Stimulated activated CD8-positive, alpha-beta memory T cell treated with anti-CD3 and anti-CD28 coated beads, Interleukin-15, amount 100 ng/mL, for 24 hours (primary cell): Measurements from ENCODE around the gene CC2D1A.

Source experiments
- DNase-seq: peaks from one replicate; pipeline ENCODE4 v3.0.0-alpha.2; 2020; ENCODE audit warnings: low read depth

CC2D1A gene

DNA sequence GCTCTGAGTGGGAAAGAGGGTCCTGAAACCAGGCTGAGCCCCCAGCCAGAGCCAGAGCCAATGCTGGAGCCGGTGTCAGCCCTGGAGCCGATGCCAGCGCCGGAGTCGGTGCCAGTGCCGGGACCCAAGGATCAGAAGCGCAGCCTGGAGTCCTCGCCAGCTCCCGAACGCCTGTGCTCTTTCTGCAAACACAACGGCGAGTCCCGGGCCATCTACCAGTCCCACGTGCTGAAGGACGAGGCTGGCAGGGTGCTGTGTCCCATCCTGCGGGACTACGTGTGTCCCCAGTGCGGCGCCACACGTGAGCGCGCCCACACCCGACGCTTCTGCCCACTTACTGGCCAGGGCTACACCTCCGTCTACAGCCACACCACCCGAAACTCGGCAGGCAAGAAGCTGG lies 28.7 kb upstream of the CC2D1A start:
- no peak for DNase-seq

DNA sequence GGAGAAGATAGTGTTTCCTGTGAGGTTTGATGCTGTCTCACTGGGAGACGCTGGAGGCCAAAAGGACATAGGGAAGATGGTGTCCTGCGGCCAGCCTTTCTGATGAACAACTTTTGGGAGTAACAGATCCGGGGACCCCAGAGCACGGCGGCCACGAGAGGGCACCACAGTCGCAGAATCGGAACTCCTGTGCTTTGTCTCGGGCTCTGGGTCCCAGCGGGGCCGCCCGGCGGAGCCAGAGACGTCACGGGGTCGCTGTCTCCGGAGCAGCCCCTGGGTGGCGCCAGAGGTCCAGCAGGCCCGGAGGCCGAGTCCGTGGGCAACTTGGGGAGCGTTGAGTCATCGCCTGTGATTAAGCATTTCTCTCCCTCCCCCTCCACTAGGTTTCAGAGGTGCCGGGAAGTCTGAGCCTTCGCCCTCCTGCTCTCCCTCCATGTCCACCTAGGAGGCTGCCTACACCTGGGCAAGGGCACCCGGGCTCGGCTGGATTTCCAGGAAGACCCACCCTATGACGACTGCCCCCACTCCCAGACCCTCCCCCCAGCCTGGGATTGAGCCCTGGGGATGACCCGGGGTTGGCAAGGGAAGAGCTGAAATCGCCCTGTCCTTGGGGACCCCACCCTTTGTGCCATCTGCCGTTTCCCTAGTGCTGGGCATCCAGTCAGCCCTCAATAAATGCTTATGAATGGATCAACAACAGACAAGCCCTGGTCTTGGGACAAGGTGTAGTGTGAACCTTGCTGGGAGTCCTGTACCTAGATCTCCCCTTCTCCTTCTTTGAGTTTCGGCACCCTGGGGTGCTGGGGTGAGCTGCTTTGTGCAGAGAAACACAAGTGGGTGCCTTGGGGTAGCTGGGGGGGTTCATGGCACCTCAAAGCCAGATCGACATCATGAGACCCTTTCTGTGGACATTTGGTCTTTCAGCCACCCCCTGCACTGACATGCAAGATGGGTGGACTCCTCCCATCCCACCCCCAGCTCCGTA lies 25.6 kb upstream of the CC2D1A start:
- DNase-seq, result peak; percentile 94

DNA sequence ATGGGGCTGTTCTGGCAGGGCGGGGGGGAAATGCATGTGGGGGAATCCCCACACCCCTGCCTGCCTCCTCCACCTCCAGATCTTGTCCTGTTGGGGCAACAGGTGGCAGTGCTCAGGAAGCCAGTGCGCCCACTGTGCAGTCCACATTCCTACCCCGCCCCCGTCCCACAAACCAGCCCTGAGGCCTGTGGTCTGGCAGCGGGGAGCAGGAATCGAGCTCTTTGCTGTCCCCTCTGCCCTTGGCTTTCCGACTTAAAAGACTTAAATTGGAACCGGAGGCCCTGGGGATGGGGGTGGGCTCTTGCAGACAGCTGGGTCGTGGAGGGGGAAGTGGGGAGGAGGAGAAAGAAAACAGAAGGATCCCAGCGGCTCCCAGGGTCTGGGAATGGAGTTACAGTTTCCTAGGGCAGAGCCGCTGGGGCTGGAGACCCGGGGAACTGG lies 24.7 kb upstream of the CC2D1A start:
- no peak for DNase-seq

DNA sequence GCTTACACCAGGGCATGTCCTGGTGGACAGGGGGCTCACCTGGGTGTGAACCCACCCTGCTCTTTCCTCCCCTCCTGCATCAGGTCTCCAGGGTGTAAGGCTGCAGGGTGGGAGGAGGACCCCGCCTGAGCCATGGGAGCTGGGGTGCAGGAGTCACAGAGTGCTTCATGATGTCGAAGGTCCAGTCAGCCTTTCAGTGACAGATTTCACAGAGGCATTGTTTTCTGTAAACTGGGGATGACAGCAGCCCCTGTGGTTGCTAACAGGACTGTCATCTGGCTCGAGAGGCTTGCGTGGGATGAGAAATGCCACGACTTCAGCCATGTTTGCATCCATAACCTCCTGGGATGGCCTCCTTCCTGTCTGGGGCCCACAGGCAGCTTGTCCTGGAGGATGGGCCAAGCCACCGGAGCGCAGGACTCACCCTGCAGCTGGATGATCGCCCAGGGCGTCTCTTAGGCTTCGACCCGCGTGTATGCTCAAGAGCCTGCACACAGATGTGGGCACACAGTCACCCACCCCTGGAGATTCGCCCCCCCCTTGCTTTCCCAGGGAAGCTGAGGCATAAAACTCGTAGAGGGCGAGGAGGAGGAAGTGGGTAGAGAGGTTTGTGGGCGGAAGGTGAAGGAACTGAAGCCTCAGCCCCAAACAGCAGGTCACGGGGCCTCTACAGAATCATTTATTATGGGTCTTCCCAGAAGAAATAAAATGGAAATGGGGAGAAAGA lies 24.1 kb upstream of the CC2D1A start:
- DNase-seq, result no peak

DNA sequence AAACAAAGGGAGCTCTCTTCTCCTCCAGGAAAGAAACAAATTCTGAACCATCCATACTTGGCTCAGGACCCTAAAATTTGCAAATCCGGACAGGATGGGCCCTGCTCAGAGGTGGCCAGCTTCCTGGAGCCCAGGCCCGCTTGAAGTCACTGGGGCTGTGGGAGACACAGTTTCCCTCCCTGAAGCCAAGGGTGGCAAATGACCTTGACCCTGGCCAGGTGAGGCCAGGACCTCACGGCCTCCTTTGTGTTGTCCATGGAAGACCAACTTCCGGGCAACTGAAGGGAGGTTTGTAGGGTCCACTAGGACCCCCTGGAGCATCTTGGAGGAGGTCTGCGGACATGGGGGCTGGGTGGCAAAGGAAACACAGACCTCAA lies 23.6 kb upstream of the CC2D1A start:
- DNase-seq, result no peak

DNA sequence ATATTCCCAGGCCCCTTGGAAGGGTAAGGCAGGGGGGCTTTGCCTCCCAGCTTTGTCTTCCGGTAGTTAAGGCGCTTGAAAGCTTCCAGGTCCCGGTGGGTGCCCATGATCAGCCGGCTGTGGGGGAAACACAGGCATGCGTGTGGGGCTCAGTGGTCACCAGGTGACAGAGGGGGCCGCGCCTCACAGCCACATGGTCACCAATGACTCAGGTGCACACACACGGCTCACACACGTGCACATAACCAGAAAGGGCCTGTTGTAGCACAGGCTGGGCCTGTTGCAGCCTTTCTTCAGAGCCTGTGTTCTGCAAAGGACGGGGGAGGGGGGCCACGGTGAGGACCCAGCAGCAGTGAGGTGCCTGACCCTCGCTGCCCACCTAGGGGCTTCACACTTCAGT lies 23.2 kb upstream of the CC2D1A start:
- DNase-seq, result no peak

DNA sequence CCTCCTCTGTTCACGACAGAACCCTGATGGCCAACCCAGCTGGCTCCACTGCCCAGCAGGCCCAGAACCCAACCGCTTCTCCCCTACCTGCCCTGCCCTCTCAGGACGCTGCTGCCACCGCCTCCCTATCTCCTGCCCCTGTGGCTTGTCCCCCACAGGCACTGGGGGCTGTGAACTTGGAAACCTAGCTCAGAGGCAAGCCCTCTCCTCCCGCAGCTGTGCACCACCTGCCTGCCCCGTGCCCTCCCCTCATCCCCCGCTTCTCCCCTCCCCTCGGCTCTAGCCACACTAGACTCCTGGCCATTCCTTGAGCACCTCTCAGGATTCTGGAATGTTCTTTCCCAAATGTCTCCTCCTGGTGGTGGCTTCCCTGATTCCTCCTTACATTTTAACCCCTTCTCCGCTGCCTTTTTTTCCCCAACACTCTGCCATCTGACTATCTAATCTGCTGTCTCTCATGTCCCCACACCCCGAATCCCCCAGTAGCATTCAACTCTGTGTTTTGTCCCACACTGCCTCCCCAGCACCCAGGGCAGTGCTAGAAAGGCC lies 22.4 kb upstream of the CC2D1A start:
- DNase-seq, result no peak

DNA sequence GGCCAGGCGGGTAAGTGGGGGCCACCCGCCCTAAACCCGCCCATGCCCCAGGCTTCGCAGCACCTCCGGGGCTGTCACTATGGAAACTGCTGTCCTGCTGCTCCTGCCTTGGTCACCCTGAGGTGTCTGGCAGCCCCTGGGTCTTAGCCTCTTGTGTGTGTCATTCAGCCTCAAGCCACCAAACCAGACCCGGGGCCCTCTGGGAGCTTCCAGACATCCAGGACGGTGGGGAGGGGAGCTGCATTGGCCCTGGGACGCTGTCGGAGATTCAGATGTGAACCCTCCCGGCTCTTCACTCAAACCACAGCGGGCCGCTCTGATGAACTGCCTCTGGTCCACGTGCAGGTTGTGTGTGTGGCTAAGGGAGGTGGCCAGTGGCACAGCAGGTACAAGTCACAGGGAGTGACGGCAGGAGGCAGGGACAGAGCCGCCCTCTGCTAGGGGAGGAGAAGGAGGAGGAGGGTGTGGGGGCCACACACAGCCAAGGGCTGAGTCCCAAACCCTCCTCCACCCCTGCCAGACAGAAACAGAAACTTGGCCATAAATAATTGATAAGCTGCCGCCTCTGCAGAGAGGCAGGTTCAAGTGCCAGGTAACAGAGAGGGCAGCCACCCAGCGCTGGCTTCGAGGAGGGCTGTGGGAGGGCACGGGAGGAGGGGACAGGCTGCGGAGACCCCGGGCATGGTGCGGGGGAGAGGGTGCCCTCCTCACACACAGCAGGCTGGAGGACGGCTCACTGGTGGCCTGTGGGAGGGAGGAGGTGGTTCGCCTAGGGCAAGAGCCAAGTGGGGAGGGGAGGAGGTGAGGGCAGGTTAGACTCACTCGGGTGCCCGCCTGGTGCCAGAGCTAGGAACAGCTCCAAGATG lies 21.0 kb upstream of the CC2D1A start:
- DNase-seq, result no peak

DNA sequence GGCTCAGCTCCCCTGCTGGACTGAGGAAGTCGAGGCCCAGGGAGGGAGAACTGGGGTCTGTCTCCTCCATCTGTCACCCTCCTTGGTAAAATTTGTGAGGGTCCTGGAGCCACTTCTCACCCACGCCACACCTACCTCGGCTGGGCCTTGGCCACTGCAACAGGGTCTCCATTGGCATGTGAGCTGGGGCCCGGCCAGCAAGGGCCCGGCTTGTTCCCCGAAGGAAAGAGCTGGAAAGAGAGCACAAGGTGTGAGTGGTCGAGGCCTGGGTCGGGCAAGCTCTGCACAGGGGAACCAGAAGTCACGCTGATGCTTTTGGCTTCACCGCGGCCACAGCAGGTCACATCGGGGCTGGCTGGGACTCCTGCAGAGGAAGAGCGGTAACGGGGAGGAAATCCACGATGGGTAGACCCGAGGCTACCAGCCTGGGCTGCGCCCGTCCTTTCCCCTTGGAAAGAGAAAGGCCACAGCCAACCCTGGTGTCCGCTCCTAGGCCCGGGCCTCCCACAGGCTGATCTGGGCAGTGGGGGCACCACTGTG lies 20.1 kb upstream of the CC2D1A start:
- DNase-seq, result no peak

DNA sequence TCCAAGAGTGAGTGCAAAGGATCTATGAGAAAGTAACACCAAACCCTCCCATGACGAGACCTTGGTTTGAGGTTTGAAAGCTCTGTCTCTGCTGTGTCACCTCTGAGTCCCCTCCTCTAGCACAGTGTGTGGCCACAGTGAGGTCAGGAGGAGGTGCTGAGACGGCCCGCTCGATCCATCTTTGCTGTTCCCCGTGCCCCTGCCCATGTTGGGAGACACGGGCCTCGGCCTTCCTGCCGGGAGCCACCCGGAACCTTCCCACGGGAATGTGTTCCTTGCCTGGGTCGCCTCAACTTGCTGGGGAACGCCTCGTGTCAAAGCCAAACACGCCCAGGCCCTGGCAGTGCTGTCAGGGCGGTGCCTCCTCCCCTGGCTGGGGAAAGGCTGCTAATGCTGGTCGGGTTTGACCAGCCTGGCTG lies 19.0 kb upstream of the CC2D1A start:
- no peak for DNase-seq

DNA sequence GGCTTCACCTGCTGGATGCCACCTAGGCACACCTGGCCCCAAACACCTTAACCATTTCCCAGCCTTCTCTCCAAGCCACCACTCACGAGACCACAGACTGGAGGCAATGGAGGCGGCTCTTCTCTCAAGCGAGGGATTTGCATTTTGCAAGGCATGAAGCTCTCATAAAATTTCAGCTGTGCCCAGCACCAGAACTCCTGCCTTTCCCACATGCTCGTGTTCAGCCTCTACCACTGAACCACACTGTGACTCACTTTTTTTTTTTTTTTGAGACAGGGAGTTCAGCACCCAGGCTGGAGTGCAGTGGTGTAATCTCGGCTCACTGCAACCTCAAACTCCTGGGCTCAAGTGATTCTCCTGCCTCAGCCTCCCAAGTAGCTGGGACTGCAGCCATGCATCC lies 18.5 kb upstream of the CC2D1A start:
- no peak for DNase-seq

DNA sequence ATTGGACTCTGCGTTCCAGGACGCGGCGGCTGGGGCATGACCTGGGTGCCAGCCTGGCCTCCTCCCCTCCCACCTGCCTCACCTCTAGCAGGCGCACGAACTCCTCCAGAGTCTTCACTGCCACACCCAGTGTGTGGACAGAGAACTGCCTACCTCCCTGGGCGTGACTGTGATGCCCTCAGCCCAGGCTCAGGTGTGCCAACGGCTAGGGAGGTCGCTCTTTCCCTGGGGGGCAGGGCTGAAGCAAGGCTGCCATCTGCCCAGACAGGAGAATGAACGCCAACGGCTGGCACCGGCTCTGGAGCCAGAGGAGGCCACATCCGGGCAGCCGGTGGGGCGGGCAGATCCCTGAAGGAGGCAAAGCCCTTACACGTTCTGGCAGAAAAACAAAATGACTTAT lies 17.7 kb upstream of the CC2D1A start:
- DNase-seq, result no peak

DNA sequence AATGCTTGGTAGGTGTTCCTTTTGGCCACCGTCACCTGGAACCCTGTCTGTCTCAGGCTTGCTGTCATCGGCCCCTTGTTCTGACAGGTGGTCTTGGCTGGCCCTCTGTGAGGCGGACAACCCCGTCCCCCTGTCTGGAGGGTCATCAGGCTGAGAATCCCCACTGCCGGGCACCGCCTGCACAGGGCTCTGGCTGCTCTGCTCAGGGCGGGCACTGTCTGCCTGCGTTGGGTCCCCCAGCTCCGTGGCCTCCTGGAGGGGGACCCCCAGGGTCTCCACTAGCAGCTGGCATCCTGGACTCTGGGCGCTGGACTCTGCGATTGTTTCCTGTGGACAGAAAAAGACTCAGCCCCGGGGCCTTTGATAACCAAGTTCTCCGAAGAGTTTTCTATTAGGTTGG lies 15.9 kb upstream of the CC2D1A start:
- DNase-seq, result no peak

DNA sequence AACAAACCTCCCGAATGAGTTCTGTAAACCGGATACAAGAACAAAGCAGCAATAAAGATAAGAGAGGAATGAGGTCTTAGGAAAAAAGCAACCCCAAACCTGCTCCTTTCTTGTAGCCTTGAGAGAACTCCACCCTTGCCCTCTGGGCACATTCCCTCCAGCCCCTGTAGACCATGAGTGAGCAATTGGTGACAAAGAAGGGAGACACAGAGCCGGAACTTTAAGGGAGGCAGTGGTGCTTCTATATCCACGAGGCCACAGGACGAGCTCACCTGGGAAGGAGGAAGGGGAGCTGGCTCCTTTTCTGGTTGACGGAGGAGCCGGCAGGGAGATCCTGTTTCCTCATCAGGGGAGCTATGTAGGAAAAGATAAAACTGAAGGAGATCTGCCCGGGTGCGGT lies 13.1 kb upstream of the CC2D1A start:
- DNase-seq, result no peak

DNA sequence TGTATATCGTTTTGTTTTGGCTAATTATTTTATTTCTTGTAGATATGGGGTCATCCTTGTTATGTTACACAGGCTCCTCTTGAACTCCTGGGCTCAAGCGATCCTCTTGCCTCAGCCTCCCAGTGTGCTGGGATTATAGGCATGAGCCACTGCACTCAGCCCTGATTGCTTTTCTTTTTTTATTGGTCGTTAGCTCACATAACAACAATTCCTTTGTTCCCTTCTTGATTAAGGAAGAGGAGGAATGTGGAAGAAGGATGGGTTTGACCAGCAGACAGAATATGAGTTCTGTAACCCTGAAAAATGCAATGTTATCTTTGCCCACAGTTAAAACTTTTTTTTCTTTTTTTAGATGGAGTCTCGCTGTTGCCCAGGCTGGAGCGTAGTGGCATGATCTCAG lies 11.4 kb upstream of the CC2D1A start:
- no peak for DNase-seq

DNA sequence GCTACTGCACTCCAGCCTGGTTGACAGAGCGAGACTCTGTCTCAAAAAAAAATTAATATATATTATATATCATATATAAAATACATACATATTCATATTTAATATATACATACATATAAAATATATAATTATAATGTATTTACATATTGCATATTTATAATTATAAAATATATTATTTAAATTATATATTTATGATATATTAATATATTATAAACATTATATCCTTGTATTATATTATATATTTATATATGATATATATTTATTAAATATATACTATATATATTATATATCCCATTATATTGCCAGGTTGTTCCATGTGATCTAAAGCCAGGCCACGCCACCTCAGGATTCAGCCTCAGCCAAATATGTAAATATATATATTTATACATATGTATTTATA lies 9.8 kb upstream of the CC2D1A start:
- DNase-seq, result no peak

DNA sequence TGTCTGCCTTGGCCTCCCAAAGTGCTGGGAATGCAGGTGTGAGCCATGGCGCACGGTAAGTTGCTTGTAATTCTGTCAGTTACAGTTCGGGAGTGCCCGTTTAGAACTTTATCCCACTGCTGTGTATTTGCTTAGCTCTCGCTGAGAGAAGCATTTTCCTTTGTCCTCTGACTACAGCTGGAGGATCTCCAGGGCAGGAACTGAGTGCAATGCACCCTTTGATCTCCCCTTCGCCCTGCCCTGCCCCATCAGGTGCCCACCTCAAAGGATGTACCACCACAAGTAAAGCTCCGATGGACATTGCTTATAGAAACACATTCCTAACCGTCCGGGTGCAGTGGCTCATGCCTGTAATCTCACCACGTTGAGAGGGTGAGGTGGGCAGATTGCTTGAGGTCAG lies 6.6 kb upstream of the CC2D1A start:
- DNase-seq, result no peak

DNA sequence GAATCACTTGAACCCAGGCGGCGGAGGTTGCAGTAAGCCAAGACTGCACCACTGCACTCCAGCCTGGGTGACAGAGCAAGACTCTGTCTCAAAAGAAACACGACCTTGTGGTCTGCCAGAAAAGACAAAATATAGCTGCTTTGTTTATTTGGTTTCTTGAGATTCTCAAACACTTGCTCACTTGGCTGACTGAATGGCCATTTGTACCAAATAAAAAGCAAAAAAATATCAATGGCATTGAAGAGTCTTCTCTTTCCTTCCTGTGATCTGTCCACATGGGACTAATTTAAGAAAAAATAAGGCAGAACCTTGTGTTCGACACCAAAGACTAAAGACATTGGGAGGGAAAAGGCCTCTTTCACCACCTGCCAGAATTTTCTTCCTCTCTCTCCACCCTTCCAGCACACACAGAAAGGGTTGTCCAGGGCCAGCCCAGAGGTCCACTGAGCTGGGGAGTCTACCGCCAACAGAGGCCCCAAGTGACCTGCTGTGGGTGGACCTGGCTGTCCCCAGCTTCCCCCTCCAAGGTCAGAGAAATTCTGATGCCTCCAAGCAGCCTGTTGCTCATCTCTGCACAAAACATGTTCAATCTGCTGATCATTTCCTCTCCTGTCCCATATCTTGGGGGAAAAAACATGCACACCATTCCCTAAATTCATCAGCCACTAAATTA lies 6.0 kb upstream of the CC2D1A start:
- no peak for DNase-seq

DNA sequence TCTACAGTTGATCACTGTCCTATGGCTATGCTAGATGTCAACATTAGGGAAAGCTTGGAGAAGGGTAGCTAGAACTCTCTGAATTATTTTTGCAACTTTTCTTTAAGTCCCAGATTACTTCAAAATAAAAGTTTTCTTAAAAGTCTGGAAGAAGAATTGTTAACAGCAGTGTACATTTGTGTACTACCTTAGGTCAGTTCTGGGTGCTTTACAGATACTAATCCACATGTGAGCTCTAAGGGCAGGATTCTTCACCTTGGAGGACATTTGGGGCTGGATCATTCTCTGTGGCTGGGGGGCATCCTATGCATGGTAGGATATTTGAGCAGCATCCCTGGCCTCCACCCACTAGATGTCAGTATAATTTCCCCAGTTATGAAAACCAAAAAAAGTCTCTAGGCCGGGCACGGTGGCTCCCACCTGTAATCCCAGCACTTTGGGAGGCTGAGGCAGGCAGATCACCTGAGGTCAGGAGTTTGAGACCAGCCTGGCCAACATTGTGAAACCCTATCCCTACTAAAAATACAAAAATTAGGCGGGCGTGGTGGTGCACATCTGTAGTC lies 2.9 kb upstream of the CC2D1A start:
- no peak for DNase-seq

DNA sequence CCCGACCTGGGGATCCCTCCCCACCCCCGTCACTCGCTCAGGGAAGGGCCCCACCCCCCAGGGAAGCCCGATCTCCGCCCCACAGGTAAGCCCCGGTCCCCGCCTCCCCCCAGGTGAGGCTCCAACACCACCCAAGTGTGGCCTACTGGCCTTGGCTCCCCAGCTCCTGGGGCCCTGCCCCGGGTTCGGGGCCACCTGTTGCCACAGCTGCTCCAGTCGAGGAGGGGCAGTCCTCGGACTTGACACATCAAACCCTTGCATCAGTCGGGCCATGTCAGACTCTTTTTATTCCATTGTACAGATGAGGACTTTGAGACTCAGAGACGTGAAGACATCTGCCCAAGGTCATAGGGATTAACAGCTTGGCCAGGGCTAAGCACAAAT lies 512 bp downstream of the CC2D1A start:
- DNase-seq, result no peak

DNA sequence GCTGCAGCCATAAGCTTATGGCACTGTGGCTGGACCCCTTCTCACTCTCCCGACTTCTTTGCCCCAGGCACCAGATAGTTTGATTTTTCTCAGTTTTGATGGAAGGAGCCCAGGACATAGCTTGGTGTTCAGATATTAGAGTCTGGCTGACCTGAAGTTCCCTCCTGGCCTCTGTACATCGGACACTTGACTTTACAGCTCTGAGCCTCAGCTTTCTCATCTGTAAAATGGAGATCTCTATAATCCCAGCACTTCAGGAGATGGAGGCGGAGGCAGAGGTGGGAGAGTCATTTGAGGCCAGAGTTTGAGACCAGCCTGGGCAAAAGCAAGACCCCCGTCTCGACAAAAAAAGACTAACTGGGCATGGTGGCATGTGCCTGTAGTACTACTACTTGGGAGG lies 909 bp downstream of the CC2D1A start:
- no peak for DNase-seq
